Right cardiac atrium (tissue), 5 donors: Measurements from ENCODE around the gene PARP9. TPM values are rescaled to one million over a fixed set of nuclear protein-coding genes. Genes with fewer than 3 reads are reported as not detected.
A peak's percentile ranks its signal among the peaks of the same experiment; 100 is the strongest.
"Not testable (repeated sequence)": the region's sequence is repeated elsewhere in the genome, so short reads cannot be mapped to it uniquely, and the experiment has no call there.

Source experiments
- ATAC-seq, 2 donors: fragments of 200-7000 bp; cut with Tn5 transposase; one replicate each; pipeline versions ENCODE4 v1.8.0 to v1.9.1; 2020; ENCODE audit warnings: moderate library complexity in 2 of 2, mild to moderate bottlenecking in 1 of 2
- DNase-seq, 3 donors: peaks; one replicate each; pipeline ENCODE4 v3.0.0-alpha.2; 2020
- H3K27ac ChIP-seq: one replicate; pipeline ENCODE4 v1.5.1; 2013; ENCODE audit warnings: mild to moderate bottlenecking, low read length, control low read depth, moderate library complexity
- H3K27me3 ChIP-seq: one replicate; pipeline ENCODE4 v1.6.1; 2013; ENCODE audit not compliant: control insufficient read depth, insufficient read depth
- H3K4me1 ChIP-seq: one replicate; pipeline ENCODE4 v1.6.1; 2013; ENCODE audit warnings: low read length; ENCODE audit not compliant: control insufficient read depth, insufficient read depth
- H3K4me3 ChIP-seq: one replicate; pipeline ENCODE4 v1.5.1; 2013; ENCODE audit warnings: low read length, control low read depth
- H3K9me3 ChIP-seq: one replicate; pipeline ENCODE4 v1.6.1; 2013; ENCODE audit warnings: low read length; ENCODE audit not compliant: control insufficient read depth
- WGBS: extraction: QIAGEN DNeasy Blood & Tissue Kit; methylation state at CpG from one replicate; pipeline ENCODE4 v1.1.7; 2013; 5-methylcytosine and 5-hydroxymethylcytosine counted together
- intact Hi-C, 4 donors: fragments of 100-400 bp; cut with DNase I; formaldehyde crosslinking; loops; one replicate each; pipeline versions ENCODE4 v1.11.0 to v1.14.0; 2022 to 2023
- polyA plus RNA-seq: library from polyadenylated mRNA; stranded (reverse); fragments of 200-250 nt; gene quantifications from one replicate; pipeline ENCODE4 v1.2.3, GENCODE V29; 2013
- total RNA-seq, 4 donors: library from RNA; stranded (reverse); fragmentation: NEBNext Ultra II Directional; extraction: Animal tissue kit (Norgen Biotek cat#: 25700); gene quantifications; one replicate each; pipeline ENCODE4 v1.2.1, GENCODE V29; 2021
- donor health status: healthy with polysubstance abuse.
- donor health status: DM: no; HTN: yes; CAD: no.
- donor health status: DM: no; HTN: no; CAD: no.
- donor health status: DM: no; HTN: yes; CAD: no; lungs with severe emphysema.
- donor health status: DM: yes; HTN: yes; CAD: no.

Gene PARP9
- total and polyA plus RNA-seq, 5 donors, result 9.2 to 24.5 (median 13.6) TPM

- intact Hi-C loops, result no loop called here
- DNase-seq, result no peak
- H3K27ac ChIP-seq, result no peak overlapping the region
- no peaks in the 10 kb centered on the region for H3K9me3 ChIP-seq
- no peak for ATAC-seq
- no peak overlapping the region for H3K4me3 ChIP-seq
- WGBS, result 85% methylated on average over 6 of the region's 6 CpGs
- peaks cover 3% of the 10 kb centered on the region for H3K4me1 ChIP-seq
- no peaks in the 10 kb centered on the region for H3K27me3 ChIP-seq
Measured at GRCh38 chr3:122516846-122517360, 47.2 kb downstream of the PARP9 start.

GRCh38 chr3:122515870-122516269 lies 48.2 kb downstream of the PARP9 start:
- Histone ChIP-seq H3K4me1 (peaks cover 6% of the 10 kb centered on the region), H3K9me3 (no peaks in the 10 kb centered on the region), H3K27ac (no peak overlapping the region), H3K4me3 (no peak overlapping the region), H3K27me3 (no peaks in the 10 kb centered on the region)
- intact Hi-C loops, result no loop called here
- no peak for ATAC-seq
- WGBS, result 98% methylated on average over 3 of the region's 3 CpGs
- no peak for DNase-seq

- Histone ChIP-seq H3K27ac (no peak overlapping the region), H3K9me3 (no peaks in the 10 kb centered on the region), H3K27me3 (no peaks in the 10 kb centered on the region), H3K4me1 (peaks cover 6% of the 10 kb centered on the region), H3K4me3 (peak overlapping the region; percentile 58)
- ATAC-seq (no peak), DNase-seq (no peak)
- 37% methylated on average over 19 of the region's 19 CpGs for WGBS
- intact Hi-C loops, result no loop called here
Measured at GRCh38 chr3:122515020-122515468, 49.1 kb downstream of the PARP9 start.

GRCh38 chr3:122514123-122515019 lies 49.7 kb downstream of the PARP9 start, which contains the start of gene KPNA1:
Gene KPNA1, minus strand, starts transcription at chr3:122514939. Its CDS starts 18,374 bp downstream, at chr3:122496565.
- Histone ChIP-seq H3K4me3 (peak within 1 kb of the TSS; percentile 58), H3K9me3 (no peaks in the 10 kb centered on the region), H3K27ac (peak within 1 kb of the TSS; percentile 84), H3K4me1 (peaks cover 6% of the 10 kb centered on the region), H3K27me3 (no peaks in the 10 kb centered on the region)
- intact Hi-C loops, result no loop called here
- ATAC-seq (peak; percentile 98 to 99), DNase-seq (peak; percentile 88 to 95 (median 94))
- under 1% methylated on average over 109 of the region's 109 CpGs for WGBS

GRCh38 chr3:122513386-122514122 lies 50.5 kb downstream of the PARP9 start:
- Histone ChIP-seq H3K27me3 (no peaks in the 10 kb centered on the region), H3K4me3 (peak overlapping the region; percentile 58), H3K27ac (peak overlapping the region; percentile 84), H3K9me3 (no peaks in the 10 kb centered on the region), H3K4me1 (peaks cover 6% of the 10 kb centered on the region)
- DNase-seq, result no peak
- no peak for ATAC-seq
- WGBS, result 12% methylated on average over 19 of the region's 19 CpGs
- intact Hi-C loops, result no loop called here

GRCh38 chr3:122512284-122512683 lies 51.8 kb downstream of the PARP9 start:
- H3K27me3 ChIP-seq, result no peaks in the 10 kb centered on the region
- intact Hi-C loops, result no loop called here
- no peak overlapping the region for H3K27ac ChIP-seq
- no peak for ATAC-seq
- no peaks in the 10 kb centered on the region for H3K9me3 ChIP-seq
- H3K4me3 ChIP-seq, result no peak overlapping the region
- H3K4me1 ChIP-seq, result peaks cover 6% of the 10 kb centered on the region
- no peak for DNase-seq
- 86% methylated on average over 15 of the region's 15 CpGs for WGBS

GRCh38 chr3:122510878-122511535 lies 53.1 kb downstream of the PARP9 start:
- no peak for ATAC-seq
- 83% methylated on average over 8 of the region's 8 CpGs for WGBS
- peaks cover 6% of the 10 kb centered on the region for H3K4me1 ChIP-seq
- no peak for DNase-seq
- no peaks in the 10 kb centered on the region for H3K27me3 ChIP-seq
- H3K9me3 ChIP-seq, result no peaks in the 10 kb centered on the region
- H3K27ac ChIP-seq, result peak overlapping the region; percentile 64
- intact Hi-C loops, result no loop called here
- H3K4me3 ChIP-seq, result no peak overlapping the region

GRCh38 chr3:122508944-122509343 lies 55.2 kb downstream of the PARP9 start:
- H3K4me1 ChIP-seq, H3K27ac ChIP-seq, H3K27me3 ChIP-seq, DNase-seq, intact Hi-C loops, H3K4me3 ChIP-seq, ATAC-seq, H3K9me3 ChIP-seq: not testable (repeated sequence)
- WGBS, result 90% methylated on average over 9 of the region's 9 CpGs

- no peaks in the 10 kb centered on the region for H3K9me3 ChIP-seq
- intact Hi-C loops, result no loop called here
- H3K27me3 ChIP-seq, result no peaks in the 10 kb centered on the region
- no peak overlapping the region for H3K4me3 ChIP-seq
- peaks cover 9% of the 10 kb centered on the region for H3K4me1 ChIP-seq
- ATAC-seq (no peak), DNase-seq (no peak)
- 95% methylated on average over 2 of the region's 2 CpGs for WGBS
- no peak overlapping the region for H3K27ac ChIP-seq
Measured at GRCh38 chr3:122508135-122508914, 55.8 kb downstream of the PARP9 start.

GRCh38 chr3:122506450-122506849 lies 57.6 kb downstream of the PARP9 start:
- WGBS, result 100% methylated on average over 1 of the region's 1 CpG
- Histone ChIP-seq H3K27me3 (no peaks in the 10 kb centered on the region), H3K4me3 (no peak overlapping the region), H3K9me3 (no peaks in the 10 kb centered on the region), H3K27ac (no peak overlapping the region), H3K4me1 (peaks cover 10% of the 10 kb centered on the region)
- ATAC-seq, result no peak
- no peak for DNase-seq
- intact Hi-C loops, result no loop called here
